HEK293T (cell line): ENCODE data around the gene AGAP1.

ENCODE experiments used
- CTCF ChIA-PET: fragments of 350-600 bp; formaldehyde crosslinking; extraction: SDS; loops from one replicate; lab custom pipeline; 2021; ENCODE audit warnings: antibody characterized with exemption, inconsistent platforms; lab: Yijun Ruan, JAX
- POLR2A ChIA-PET: fragments of 350-600 bp; formaldehyde crosslinking; extraction: SDS; loops from one replicate; lab custom pipeline; 2020; ENCODE audit warnings: antibody characterized with exemption, inconsistent platforms; lab: Yijun Ruan, JAX
- DNase-seq: peaks from one replicate; pipeline ENCODE4 v3.0.0; 2012; ENCODE audit warnings: mixed read lengths; ENCODE audit errors: extremely low spot score
- ARNT ChIP-seq: fragments of 450-650 bp; IDR thresholded peaks from 2 replicates; pipeline ENCODE4 v1.6.1; 2017; ENCODE audit warnings: mild to moderate bottlenecking
- BHLHE40 ChIP-seq: fragments of 450-650 bp; IDR thresholded peaks from 2 replicates; pipeline ENCODE4 v1.6.1; 2016; ENCODE audit warnings: mild to moderate bottlenecking, moderate library complexity, borderline replicate concordance
- CTBP1 ChIP-seq: fragments of 450-650 bp; IDR thresholded peaks from 2 replicates; pipeline ENCODE4 v1.6.1; 2016; ENCODE audit warnings: borderline replicate concordance
- ELF4 ChIP-seq: fragments of 450-650 bp; IDR thresholded peaks from 2 replicates; pipeline ENCODE4 v1.6.1; 2017; ENCODE audit warnings: antibody characterized with exemption
- FOXA1 ChIP-seq: fragments of 450-650 bp; IDR thresholded peaks from 2 replicates; pipeline ENCODE4 v1.6.1; 2016; ENCODE audit warnings: mild to moderate bottlenecking
- FOXK2 ChIP-seq: fragments of 450-650 bp; IDR thresholded peaks from 2 replicates; pipeline ENCODE4 v1.6.1; 2016; ENCODE audit warnings: mild to moderate bottlenecking
- FOXM1 ChIP-seq: fragments of 450-650 bp; IDR thresholded peaks from 2 replicates; pipeline ENCODE4 v1.6.1; 2017; ENCODE audit warnings: mild to moderate bottlenecking, borderline replicate concordance
- HDGF ChIP-seq: fragments of 450-650 bp; IDR thresholded peaks from 2 replicates; pipeline ENCODE4 v1.6.1; 2017; ENCODE audit warnings: antibody characterized with exemption, borderline replicate concordance
- L3MBTL2 ChIP-seq: fragments of 450-650 bp; conservative IDR thresholded peaks from 2 replicates; pipeline ENCODE4 v1.6.1; 2016; ENCODE audit warnings: mild to moderate bottlenecking
- LEF1 ChIP-seq: fragments of 450-650 bp; IDR thresholded peaks from 2 replicates; pipeline ENCODE4 v1.6.1; 2017; ENCODE audit warnings: mild to moderate bottlenecking, borderline replicate concordance
- NFRKB ChIP-seq: fragments of 450-650 bp; IDR thresholded peaks from 2 replicates; pipeline ENCODE4 v1.6.1; 2016; ENCODE audit warnings: mild to moderate bottlenecking, moderate library complexity
- SP1 ChIP-seq: fragments of 450-650 bp; IDR thresholded peaks from 2 replicates; pipeline ENCODE4 v1.6.1; 2017
- SUZ12 ChIP-seq: fragments of 450-650 bp; IDR thresholded peaks from 2 replicates; pipeline ENCODE4 v1.6.1; 2016; ENCODE audit warnings: mild to moderate bottlenecking
- TARDBP ChIP-seq: fragments of 450-650 bp; IDR thresholded peaks from 2 replicates; pipeline ENCODE4 v1.6.1; 2016
- ZNF384 ChIP-seq: fragments of 450-650 bp; IDR thresholded peaks from 2 replicates; pipeline ENCODE4 v1.6.1; 2016
- TF ChIP-seq, protein P1 (sequence below): fragments of 450-650 bp; IDR thresholded peaks from 2 replicates; pipeline ENCODE4 v1.6.1; 2016

AGAP1 gene

GRCh38 chr2:235532307-235532706 is 38.5 kb downstream of the AGAP1 start:
- no peak for DNase-seq
- TF ChIP-seq BHLHE40 (no peak), SP1 (no peak), HDGF (no peak), NFRKB (no peak), ARNT (no peak), FOXM1 (no peak), FOXK2 (no peak), FOXA1 (no peak), LEF1 (no peak)
- TF ChIP-seq, protein P1, sequence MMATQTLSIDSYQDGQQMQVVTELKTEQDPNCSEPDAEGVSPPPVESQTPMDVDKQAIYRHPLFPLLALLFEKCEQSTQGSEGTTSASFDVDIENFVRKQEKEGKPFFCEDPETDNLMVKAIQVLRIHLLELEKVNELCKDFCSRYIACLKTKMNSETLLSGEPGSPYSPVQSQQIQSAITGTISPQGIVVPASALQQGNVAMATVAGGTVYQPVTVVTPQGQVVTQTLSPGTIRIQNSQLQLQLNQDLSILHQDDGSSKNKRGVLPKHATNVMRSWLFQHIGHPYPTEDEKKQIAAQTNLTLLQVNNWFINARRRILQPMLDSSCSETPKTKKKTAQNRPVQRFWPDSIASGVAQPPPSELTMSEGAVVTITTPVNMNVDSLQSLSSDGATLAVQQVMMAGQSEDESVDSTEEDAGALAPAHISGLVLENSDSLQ, result no peak
- ChIA-PET POLR2A (no interaction called here), CTCF (interaction anchor here (1.3 kb wide), 1 partner anchor 19 kb away, joined by 4 read pairs; no protein-coding TSS in a partner anchor)

DNA sequence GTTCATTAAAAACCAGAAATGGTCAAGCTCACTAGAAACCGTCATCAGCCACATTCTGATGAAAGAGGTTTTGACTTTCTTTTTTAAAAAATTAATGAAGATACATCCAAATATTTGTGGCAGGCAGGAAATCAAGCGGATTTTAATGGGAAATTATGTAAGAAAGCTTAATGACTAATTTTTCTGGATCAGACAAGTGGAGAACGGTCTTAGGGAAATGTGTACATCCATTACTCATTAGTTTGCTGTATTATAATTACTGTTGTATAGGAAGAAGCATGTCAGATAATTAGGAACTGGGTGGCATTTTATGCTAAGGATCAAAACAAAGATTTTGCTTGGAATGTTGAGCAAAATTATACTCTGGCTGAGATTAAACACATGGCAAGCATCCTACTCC is 39.4 kb downstream of the AGAP1 start:
- DNase-seq, result no peak
- POLR2A ChIA-PET, result no interaction called here
- CTCF ChIA-PET, result interaction anchor here (0.5 kb wide), 1 partner anchor 141 kb away, joined by 3 read pairs; no protein-coding TSS in a partner anchor
- TF ChIP-seq, protein P1, result no peak
- TF ChIP-seq NFRKB (no peak), SUZ12 (no peak), FOXK2 (no peak), ARNT (no peak)

GRCh38 chr2:235533616-235534385 is 40.0 kb downstream of the AGAP1 start:
- TF ChIP-seq CTBP1 (no peak), ARNT (no peak), BHLHE40 (no peak), LEF1 (no peak), L3MBTL2 (no peak), SP1 (no peak), FOXK2 (no peak), FOXA1 (no peak), ZNF384 (no peak)
- no peak for DNase-seq
- POLR2A ChIA-PET, result no interaction called here
- CTCF ChIA-PET, result interaction anchor here (0.5 kb wide), 1 partner anchor 140 kb away, joined by 3 read pairs; no protein-coding TSS in a partner anchor

DNA sequence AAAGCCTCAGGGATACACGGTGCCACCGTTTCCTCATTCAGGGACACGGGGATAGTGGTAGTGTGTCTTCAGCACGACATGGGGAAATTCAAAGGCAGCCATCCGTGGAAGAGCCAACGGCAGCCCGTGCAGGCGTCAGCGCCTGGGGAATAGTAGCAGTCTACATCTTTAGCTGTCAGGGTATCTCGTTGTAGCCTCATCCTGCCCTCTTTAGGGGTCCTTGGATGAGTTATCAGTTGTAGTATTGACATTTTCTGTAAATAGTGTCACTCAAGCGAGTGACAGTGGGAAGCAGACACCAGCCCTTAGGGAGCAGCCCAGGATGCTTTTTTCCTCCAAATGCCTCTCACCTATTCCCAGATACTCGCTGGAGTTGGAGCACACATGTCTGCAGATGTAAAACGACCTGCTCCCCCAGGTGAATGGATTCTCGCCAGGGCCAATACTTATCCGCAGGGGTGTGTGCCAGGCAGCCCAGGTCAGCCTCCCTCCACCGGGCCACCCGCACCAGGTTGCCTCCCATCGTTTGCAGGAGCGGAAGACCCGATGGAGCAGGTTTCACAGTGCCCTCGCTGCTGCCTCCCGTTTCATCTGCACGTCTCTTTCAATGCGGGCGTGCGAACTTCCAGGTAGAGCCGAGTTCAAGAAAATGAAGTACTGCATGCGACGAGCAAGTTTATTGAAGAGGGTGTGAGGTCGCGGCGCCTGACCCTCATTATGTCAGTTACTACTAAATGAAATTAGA is 41.0 kb downstream of the AGAP1 start:
- POLR2A ChIA-PET, result no interaction called here
- DNase-seq, result no peak
- CTCF ChIA-PET, result no interaction called here
- TF ChIP-seq SUZ12, result no peak
- TF ChIP-seq, protein P1, result no peak

DNA sequence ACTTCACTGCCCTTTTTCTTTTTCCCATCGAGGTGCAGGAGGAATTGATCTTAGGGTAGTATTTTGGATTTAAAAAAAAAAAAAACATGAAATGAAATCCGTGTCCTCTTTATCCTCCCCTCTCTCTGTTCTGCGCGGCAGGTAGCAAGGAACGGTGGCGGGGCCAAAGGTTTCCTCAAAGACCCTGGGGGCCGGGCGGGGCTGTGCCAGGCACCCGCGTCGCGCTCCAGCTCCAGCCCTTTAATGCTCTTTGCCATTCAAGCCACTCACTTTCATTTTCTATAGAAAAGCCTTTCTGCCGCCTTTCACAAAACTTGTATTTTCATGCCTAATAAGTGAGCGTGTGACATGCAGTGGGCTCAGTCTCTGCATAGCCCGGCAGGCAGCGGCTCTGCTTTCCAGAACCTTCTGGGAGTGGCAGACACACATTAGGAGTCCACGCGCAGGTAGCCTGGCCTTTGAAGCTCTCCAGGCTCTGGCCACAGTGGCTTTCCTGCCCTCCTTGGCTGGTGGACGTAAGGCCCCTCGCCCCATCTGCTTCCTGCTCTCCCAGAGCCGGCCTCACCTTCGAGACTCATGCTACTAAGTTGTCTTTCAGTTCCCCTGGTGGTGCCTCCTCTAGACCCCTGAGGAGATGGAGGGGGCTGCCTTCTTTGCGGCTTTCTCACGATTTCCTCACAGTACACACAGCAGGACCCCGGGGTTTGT is 41.7 kb downstream of the AGAP1 start:
- TF ChIP-seq TARDBP, result no peak
- ChIA-PET POLR2A (no interaction called here), CTCF (no interaction called here)
- no peak for DNase-seq

DNA sequence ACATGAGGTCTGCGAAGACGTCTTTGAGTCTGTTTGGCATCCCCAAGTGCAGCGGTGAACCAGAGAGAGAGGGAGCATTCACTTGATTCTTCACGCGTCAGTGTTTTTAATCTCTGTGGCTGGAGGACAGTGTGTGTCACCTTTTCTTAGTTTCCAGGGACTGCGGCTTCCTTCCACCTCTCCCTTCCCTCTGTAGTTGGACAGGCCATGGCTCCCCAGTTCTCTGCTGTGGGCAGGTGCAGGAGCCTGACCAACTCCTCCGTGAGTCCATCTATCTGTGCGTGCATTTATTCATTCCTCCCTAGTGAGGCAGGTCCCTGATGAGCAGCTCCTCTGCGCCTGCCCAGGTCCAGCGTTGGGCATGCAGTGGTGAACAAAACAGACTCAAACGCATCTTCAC is 42.9 kb downstream of the AGAP1 start:
- TF ChIP-seq CTBP1, result no peak
- TF ChIP-seq HDGF, result no peak
- no peak for TF ChIP-seq SUZ12
- no peak for TF ChIP-seq LEF1
- no peak for TF ChIP-seq NFRKB
- TF ChIP-seq, protein P1, result no peak
- TF ChIP-seq SP1, result no peak
- no peak for TF ChIP-seq ARNT
- TF ChIP-seq FOXA1, result no peak
- TF ChIP-seq TARDBP, result no peak
- TF ChIP-seq BHLHE40, result no peak
- no peak for TF ChIP-seq FOXK2
- TF ChIP-seq FOXM1, result no peak
- TF ChIP-seq ZNF384, result no peak
- no peak for TF ChIP-seq L3MBTL2
- no peak for TF ChIP-seq ELF4
- ChIA-PET POLR2A (no interaction called here), CTCF (interaction anchor here (0.9 kb wide), 1 partner anchor 17 kb away, joined by 4 read pairs; no protein-coding TSS in a partner anchor)
- no peak for DNase-seq
